Measurements from ENCODE around the gene INSIG1.

Gene INSIG1

GRCh38 chr7:155281398-155281969, 16.2 kb upstream of the INSIG1 start:
- H3K9me3 ChIP-seq (ENCODE audit: control insufficient read depth, low read length): no peaks in the 10 kb centered on the region
- TF ChIP-seq, protein P1, sequence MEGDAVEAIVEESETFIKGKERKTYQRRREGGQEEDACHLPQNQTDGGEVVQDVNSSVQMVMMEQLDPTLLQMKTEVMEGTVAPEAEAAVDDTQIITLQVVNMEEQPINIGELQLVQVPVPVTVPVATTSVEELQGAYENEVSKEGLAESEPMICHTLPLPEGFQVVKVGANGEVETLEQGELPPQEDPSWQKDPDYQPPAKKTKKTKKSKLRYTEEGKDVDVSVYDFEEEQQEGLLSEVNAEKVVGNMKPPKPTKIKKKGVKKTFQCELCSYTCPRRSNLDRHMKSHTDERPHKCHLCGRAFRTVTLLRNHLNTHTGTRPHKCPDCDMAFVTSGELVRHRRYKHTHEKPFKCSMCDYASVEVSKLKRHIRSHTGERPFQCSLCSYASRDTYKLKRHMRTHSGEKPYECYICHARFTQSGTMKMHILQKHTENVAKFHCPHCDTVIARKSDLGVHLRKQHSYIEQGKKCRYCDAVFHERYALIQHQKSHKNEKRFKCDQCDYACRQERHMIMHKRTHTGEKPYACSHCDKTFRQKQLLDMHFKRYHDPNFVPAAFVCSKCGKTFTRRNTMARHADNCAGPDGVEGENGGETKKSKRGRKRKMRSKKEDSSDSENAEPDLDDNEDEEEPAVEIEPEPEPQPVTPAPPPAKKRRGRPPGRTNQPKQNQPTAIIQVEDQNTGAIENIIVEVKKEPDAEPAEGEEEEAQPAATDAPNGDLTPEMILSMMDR (IDR thresholded peaks at IDR 0.05): no peak
- H2AFZ ChIP-seq: no peak overlapping the region
- no peak overlapping the region for H3K9ac ChIP-seq
- no peak overlapping the region for H3K4me2 ChIP-seq (ENCODE audit: low read length)
- no peaks in the 10 kb centered on the region for H3K4me1 ChIP-seq
- no peak overlapping the region for H3K4me3 ChIP-seq (ENCODE audit: low read depth, low read length)
- no peaks in the 10 kb centered on the region for H3K79me2 ChIP-seq
- no peak overlapping the region for H3K27ac ChIP-seq
- no peaks in the 10 kb centered on the region for H3K36me3 ChIP-seq (ENCODE audit: control insufficient read depth, insufficient read depth, low read length)
- no peaks in the 10 kb centered on the region for H3K27me3 ChIP-seq (ENCODE audit: control insufficient read depth, insufficient read depth, low read length)

DNA sequence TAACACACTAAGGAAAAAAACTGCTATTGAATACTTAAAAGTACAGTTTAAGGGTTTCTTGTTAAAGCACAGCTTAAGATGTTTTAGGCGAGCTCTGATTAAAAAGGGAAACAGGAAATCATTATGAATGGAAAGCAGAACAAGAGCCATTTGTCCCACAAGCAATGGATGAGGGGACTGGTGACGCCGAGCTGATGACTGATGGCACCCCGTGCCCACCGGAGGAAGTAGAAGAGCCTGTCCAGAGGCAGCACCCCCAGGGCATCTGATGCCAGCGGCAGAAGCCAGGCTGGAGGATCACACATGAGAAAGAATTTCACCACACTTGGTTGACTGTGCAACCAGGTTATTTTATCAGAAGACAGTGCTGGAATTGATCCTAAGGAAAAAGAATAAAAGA, 15.0 kb upstream of the INSIG1 start:
- Histone ChIP-seq H3K79me2 (no peaks in the 10 kb centered on the region), H3K27me3 (ENCODE audit: control insufficient read depth, insufficient read depth, low read length) (no peaks in the 10 kb centered on the region), H3K36me3 (ENCODE audit: control insufficient read depth, insufficient read depth, low read length) (no peaks in the 10 kb centered on the region), H3K4me2 (ENCODE audit: low read length) (no peak overlapping the region), H2AFZ (no peak overlapping the region), H3K9ac (no peak overlapping the region), H3K4me1 (no peaks in the 10 kb centered on the region), H3K4me3 (ENCODE audit: low read depth, low read length) (no peak overlapping the region), H3K9me3 (ENCODE audit: control insufficient read depth, low read length) (no peaks in the 10 kb centered on the region), H3K27ac (no peak overlapping the region)
- TF ChIP-seq, protein P1 (IDR thresholded peaks at IDR 0.05): no peak

DNA sequence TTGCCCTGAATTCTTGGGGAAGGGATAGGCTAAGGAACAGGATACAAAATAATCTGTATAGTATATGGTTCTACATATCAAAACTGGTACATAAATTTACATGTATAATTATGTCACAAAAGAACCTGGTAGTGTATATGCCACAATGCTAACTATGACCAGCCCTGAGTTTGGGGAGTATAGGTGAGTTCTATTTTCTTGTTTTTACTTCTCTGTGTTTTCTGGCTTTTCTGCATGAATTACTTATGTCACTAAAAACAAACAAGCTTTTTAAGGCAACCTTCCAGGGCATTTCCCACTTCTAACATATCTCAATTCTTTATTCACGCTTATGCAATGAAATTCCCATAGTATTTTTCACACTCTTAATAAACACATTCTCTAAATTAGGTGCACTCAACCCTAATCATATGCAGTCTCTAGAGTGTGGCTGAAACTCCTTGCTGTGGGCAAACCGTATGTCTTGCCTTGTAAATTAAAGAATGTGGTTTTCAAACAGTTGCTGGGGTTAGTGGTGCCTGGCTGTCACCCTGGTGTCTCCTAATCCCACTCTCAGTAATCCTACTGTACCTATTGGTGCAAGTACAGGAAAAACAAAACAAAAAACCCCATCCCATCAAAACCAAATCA, 14.0 kb upstream of the INSIG1 start:
- Histone ChIP-seq H3K4me2 (ENCODE audit: low read length) (no peak overlapping the region), H3K79me2 (no peaks in the 10 kb centered on the region), H3K4me1 (no peaks in the 10 kb centered on the region), H2AFZ (no peak overlapping the region), H3K27ac (no peak overlapping the region), H3K27me3 (ENCODE audit: control insufficient read depth, insufficient read depth, low read length) (no peaks in the 10 kb centered on the region), H3K9ac (no peak overlapping the region), H3K36me3 (ENCODE audit: control insufficient read depth, insufficient read depth, low read length) (no peaks in the 10 kb centered on the region), H3K4me3 (ENCODE audit: low read depth, low read length) (no peak overlapping the region), H3K9me3 (ENCODE audit: control insufficient read depth, low read length) (no peaks in the 10 kb centered on the region)
- TF ChIP-seq, protein P1 (IDR thresholded peaks at IDR 0.05): no peak

DNA sequence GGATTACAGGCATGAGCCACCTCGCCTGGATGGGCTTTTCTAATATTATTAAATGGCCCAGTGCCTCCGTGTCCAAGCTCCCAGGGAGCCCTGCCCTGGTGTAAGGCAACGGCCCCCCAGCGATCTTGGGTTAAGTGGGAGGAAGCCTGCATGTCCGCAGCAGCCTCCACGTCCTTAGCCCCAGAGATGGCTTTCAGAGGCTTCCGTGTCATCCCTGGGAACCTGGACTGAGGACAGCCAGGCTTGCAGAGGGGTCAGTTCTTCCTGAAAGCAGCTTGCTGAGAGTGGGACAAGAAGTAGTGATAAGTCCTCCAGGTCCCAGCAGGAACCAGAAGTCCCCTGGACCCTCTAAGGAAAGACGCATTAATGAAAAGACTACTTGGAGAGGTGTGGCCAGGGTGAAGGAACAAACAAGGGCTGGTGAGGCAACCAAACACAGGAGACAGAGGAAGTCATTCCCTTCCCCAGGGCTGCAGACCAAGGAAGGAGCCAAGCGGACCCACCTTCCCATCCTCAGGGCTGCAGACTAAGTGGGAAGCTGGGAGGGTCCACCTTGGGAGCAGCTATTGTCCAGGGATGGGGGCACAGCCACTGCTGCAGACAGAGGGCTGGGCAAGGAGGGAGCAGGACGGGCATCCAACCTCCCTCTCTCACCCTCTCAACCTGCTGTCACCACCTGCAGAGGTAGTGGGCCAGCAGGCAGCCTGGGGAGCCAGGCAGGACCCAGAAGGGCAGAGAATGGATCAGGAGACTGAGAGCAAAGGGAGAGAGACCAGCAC, 13.0 kb upstream of the INSIG1 start:
- Histone ChIP-seq H3K9me3 (ENCODE audit: control insufficient read depth, low read length) (no peaks in the 10 kb centered on the region), H3K27ac (no peak overlapping the region), H2AFZ (no peak overlapping the region), H3K79me2 (no peaks in the 10 kb centered on the region), H3K4me2 (ENCODE audit: low read length) (no peak overlapping the region), H3K4me1 (no peaks in the 10 kb centered on the region), H3K27me3 (ENCODE audit: control insufficient read depth, insufficient read depth, low read length) (no peaks in the 10 kb centered on the region), H3K4me3 (ENCODE audit: low read depth, low read length) (no peak overlapping the region), H3K36me3 (ENCODE audit: control insufficient read depth, insufficient read depth, low read length) (no peaks in the 10 kb centered on the region), H3K9ac (no peak overlapping the region)
- TF ChIP-seq, protein P1 (IDR thresholded peaks at IDR 0.05): no peak

Measured in parathyroid adenoma (tissue), 2 donors.